HG02884 (cell line): ENCODE results near the gene GOT2.
"Not testable (repeated sequence)": the region's sequence is repeated elsewhere in the genome, so short reads cannot be mapped to it uniquely, and the experiment has no call there.

Experiments used
- ATAC-seq: cut with Tn5 transposase; IDR thresholded peaks from one replicate; pipeline ENCODE4 v1.9.1; 2021; ENCODE audit warnings: mild to moderate bottlenecking, moderate library complexity; ENCODE audit not compliant: unreplicated experiment

GOT2 gene

DNA sequence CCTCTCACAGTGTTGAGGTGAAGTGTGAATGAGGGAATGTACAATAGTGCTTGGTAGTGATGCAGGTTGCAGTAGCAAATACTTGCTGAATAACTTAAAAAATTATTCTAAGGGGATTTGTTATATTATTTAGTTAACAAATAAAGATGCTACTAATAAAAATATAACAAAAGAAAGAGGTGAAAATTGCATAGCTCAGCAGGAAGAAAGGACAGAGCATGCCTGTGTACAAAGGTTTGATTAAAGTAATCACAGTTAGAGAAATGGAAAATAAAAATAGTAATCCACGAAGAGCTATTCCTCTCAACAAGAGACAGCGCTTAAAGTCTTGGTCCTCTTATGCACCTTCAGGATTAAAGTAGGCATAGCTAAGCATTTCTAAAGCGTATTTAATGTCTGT lies 11.0 kb downstream of the GOT2 start:
- no peak for ATAC-seq

DNA sequence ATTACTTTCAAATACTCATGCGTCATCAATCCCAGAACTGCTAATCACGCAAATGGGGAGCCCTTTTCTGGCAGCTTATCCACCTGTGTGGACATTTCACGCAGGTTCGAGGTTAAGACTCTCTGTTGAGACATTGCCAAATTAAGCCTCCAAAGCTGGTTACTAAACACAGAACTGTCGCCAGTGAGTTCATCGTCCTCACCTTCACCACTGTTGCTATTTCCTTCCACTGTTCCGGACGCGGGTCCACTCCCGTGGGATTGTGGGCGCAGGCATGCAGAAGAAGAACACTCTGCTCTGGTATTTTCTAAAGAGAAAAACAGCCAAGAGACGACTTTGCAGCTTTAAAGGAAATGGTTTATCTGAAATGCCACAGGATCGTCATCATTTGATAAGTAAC lies 16.1 kb downstream of the GOT2 start:
- ATAC-seq: no peak

GRCh38 chr16:58716468-58716867 lies 17.6 kb downstream of the GOT2 start:
- ATAC-seq: no peak

GRCh38 chr16:58713742-58714141 lies 20.4 kb downstream of the GOT2 start:
- ATAC-seq: no peak

- no peak for ATAC-seq
Measured at GRCh38 chr16:58709333-58709732, 24.8 kb downstream of the GOT2 start.

DNA sequence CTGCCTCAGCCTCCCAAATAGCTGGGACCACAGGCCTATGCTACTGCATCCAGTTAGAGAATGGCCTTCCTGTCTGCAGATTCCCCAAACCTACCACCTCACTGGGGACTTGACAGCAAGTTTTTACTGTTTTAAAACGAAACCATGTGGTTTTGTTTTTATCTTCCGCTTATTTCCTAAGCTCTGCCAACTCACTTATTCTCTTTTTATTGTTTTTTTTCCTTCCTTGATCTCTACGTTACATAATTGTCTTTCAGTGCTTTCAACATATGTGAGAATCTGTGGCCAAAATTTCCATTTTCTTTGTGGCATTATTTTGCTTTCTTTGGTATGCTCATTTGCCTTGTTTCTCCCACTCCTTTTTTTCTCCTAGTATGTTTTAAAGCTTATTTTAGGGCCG lies 35.0 kb downstream of the GOT2 start:
- ATAC-seq: no peak

DNA sequence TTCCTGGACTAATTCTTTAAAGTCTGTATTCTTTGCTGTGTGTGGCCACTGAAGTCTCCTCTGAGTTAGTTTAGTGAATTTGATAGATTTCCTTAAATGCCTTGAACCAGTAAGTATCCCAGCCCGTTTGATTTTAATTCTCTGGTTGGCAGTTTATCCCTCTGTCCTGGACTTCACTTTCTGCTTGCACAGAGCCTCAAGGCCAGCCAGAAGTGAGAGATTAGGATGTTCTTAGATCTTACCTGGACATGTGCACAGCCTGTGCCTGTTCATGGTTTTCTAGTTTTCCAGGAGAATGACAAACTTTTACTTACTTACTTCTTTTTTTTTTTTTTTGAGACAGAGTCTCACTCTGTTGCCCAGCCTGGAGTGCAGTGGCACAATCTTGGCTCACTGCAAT lies 38.7 kb downstream of the GOT2 start:
- ATAC-seq: no peak

GRCh38 chr16:58692450-58692849 lies 41.7 kb downstream of the GOT2 start:
- ATAC-seq: no peak

DNA sequence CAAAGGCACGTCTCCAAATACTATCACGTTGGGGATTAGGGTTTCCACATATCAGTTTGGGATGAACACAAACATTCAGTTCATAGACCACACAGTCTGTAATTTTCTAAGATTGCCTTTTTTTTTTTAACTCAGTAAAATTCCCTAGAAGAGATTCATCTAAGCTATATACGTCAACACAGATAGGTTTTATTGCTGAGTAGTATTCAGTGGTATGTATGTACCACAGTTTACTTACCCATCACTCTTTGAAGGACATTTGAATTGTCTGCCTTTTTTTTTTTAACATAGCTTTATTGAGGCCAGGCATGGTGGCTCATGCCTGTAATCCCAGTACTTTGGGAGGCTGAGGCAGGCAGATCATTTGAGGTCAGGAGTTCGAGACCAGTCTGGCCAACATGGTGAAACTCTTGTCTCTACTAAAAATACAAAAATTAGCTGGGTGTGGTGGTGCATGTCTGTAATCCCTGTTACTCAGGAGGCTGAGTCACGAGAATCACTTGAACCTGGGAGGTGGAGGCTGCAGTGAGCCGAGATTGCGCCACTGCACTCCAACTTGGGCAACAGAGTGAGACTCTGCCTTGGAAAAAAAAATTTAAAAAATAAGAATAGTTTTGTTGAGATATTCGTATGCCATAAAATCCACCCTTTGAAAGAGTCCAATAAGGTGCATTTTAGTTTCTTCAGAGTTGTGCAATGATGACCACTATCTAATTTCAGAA lies 47.0 kb downstream of the GOT2 start:
- ATAC-seq: not testable (repeated sequence)

DNA sequence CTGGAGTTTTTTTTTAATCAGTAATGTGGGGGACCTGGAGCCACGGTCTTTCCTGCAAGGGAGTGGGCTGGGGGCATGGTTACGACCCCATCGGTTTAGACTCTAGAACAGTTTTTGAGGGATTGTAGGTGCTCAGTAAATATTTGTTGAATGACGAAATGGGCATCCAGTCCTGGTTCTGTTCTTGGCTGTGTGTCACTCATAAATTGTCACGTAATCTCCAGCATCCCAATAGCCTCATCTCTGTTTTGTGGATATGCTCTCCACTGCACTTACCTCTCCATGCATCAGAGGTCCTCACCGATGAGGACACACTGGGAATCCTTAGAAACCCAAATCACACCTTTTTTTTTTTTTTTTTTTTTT lies 49.0 kb downstream of the GOT2 start:
- no peak for ATAC-seq

DNA sequence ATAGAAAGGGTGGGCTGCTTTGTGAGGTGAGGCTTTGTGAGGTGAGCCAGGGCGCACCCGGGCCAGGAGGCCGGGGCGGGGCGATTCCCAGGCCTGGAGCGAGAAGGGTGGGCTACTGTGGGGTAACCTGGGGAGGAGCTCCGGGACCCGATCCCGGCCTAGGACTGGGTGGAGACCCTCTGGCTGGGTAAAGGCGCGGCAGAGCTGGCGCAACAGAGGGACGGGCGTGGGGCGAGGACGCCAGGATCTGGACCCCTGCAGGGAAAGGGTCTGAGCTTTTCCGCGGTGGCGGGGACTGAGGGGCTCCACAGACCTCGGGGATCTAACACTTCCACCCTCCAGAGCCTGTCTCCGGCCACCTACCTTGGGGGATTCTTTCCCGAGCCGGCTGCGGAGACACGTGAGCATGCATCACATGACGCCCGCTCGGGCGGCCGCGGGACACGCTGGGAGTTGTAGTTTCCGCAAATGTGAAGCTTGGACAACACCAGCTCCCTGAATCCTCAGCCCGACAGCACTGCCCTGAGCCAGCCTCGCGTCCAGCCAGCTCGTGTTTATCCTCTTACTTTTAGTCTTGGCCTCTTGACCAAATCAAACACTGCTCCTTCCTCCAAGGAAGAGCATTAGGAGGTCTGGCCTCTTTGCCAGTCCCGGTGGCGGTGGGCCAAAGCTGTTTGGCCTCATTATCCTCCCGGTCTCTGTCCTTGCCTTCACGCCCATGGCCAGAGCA lies 49.6 kb downstream of the GOT2 start, which contains the start of gene SLC38A7:
TSS of gene SLC38A7 (minus strand) at position 417 of the 730 bp plus-strand sequence. CDS start 4,644 bp downstream, outside the sequence.
- ATAC-seq: peak; percentile 97

DNA sequence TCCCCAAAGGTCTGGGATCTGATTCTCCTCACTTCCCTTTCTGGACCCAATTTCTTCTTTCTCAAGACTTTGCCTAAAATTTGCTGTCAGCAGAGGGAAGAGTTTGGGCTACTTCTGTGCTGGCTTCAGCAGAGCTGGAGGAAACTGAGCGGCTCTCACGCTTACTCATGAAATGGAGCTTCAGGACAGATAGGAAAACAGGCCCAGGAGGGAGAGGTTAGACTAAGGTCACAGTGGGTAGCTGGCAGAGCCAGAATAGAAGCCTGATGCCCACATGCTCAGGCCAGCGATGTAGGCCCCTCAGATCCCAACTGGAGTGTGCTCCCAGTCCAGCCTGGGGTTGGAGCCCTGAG lies 50.1 kb downstream of the GOT2 start:
- ATAC-seq: peak; percentile 17

GRCh38 chr16:58679763-58680162 lies 54.4 kb downstream of the GOT2 start:
- ATAC-seq: no peak

- no peak for ATAC-seq
Measured at GRCh38 chr16:58678716-58679115, 55.4 kb downstream of the GOT2 start.

DNA sequence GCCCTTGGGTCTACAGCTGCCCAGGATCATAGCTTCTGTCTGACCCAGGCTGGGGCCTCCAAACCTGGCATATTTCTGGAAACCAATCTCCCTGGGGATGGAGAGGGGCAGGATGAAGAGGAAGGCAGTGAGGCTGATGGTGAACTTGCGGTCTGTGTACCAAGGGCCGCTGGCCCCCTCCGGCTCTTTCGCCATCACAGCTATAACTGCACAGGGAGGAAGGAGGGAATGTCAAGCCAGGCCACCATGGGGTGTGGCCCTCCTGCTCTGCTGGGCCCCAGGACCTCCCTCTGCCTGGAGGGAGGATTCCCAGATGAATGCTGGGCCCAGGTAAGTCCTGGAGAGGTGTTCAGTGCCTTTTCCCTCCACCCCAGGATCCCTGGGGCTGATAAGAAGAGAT lies 55.8 kb downstream of the GOT2 start:
- no peak for ATAC-seq

- no peak for ATAC-seq
Measured at GRCh38 chr16:58670946-58671583, 63.1 kb downstream of the GOT2 start.

DNA sequence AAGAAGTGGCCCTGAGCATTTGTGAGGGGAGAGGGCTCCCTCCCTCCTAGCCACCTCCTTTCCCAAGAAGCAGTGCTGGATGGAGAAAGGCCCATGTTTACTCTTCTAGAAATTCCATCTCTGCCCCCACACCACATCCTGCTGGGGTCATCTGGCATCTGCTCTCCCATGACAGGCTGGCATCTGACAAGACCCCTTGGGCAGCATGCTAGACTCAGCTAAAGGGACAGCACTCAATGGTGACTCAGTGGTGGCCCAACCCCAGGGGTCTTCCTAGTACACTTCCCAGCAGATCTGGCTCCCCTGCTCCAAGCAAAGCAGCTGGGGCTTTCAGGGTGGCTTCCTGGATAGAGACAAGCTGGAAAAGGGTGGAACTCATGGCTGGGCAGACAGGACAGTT lies 63.9 kb downstream of the GOT2 start:
- no peak for ATAC-seq

- no peak for ATAC-seq
Measured at GRCh38 chr16:58665200-58665599, 68.9 kb downstream of the GOT2 start.

GRCh38 chr16:58661199-58661830 lies 72.8 kb downstream of the GOT2 start:
- ATAC-seq: peak; percentile 79

DNA sequence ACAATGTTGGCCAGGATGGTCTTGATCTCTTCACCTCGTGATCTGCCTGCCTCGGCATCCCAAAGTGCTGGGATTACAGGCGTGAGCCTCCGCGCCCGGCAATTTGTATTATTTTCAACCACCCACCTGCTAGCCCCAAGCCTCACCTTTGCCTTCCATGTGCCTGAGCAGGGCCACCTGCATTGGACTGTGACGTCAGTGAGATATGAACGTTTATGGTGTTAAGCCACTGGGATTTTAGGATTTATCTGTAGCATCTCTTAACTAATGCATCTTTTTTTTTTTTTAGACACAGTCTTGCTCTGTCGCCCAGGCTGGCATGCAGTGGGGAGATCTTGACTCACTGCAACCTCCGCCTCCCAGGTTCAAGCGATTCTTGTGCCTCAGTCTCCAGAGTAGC lies 74.2 kb downstream of the GOT2 start:
- ATAC-seq: not testable (repeated sequence)

DNA sequence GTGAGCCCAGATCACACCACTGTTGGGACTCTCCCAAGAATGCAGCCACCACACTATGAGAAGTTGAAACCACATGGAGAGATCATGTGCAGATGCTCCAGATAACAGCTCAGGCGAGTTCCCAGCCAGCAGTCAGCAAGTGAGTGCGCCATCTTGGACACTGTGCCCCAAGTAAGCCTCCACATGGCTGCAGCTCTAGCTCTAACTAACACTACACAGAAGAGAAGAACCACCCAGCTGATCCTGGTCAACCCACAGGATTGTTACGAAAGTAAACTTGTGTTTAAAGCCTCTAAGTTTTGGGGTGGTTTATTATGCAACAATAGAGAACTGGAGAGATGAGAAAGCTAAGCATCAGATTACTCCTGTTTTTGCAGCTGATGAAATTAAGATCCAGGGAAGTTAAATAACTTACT lies 75.3 kb downstream of the GOT2 start:
- ATAC-seq: no peak
